A673 (cell line): Measurements from ENCODE around the gene BAIAP2.

Experiments used
- CTCF ChIP-seq: fragments of 300-800, 200-600 bp; sonication (generic); conservative IDR thresholded peaks from 2 replicates; pipeline ENCODE4 v1.5.1; 2017; ENCODE audit warnings: low read depth, mild to moderate bottlenecking, antibody characterized with exemption, low read length, moderate library complexity, mixed read lengths
- EZH2 ChIP-seq: fragments of 200-600 bp; sonication (generic); IDR thresholded peaks from 2 replicates; pipeline ENCODE4 v1.6.1; 2017; ENCODE audit warnings: borderline replicate concordance, low read depth, mild to moderate bottlenecking, mixed read lengths, antibody characterized with exemption, low read length; ENCODE audit not compliant: poor library complexity, severe bottlenecking

GRCh38 chr17:80995131-80995530 is 39.8 kb upstream of the BAIAP2 start:
- no peak for TF ChIP-seq CTCF
- TF ChIP-seq EZH2, result no peak
